Left ventricle myocardium inferior (tissue), 1 donor: ENCODE data around the gene TNIP1. TPM values are rescaled to one million over a fixed set of nuclear protein-coding genes. Genes with fewer than 3 reads are reported as not detected.
A peak's percentile ranks its signal among the peaks of the same experiment; 100 is the strongest.

Experiments used
- DNase-seq: peaks from one replicate; pipeline ENCODE4 v3.0.0-alpha.2; 2020
- H3K27ac ChIP-seq: fragments of 200-600 bp; replicated peaks from 2 replicates; pipeline ENCODE4 v1.8.0; 2021
- H3K27me3 ChIP-seq: fragments of 200-600 bp; 2 replicates; pipeline ENCODE4 v1.8.0; 2021; ENCODE audit warnings: low read depth
- H3K36me3 ChIP-seq: fragments of 200-600 bp; 2 replicates; pipeline ENCODE4 v1.8.0; 2021
- H3K4me1 ChIP-seq: fragments of 200-600 bp; 2 replicates; pipeline ENCODE4 v1.8.0; 2021
- H3K4me3 ChIP-seq: fragments of 200-600 bp; 2 replicates; pipeline ENCODE4 v1.8.0; 2021; ENCODE audit warnings: mild to moderate bottlenecking, moderate library complexity
- H3K9me3 ChIP-seq: fragments of 200-600 bp; replicated peaks from 2 replicates; pipeline ENCODE4 v1.8.0; 2021
- CTCF ChIP-seq: fragments of 200-600 bp; IDR thresholded peaks from 2 replicates; pipeline ENCODE4 v1.8.0; 2021; ENCODE audit warnings: antibody characterized with exemption, mild to moderate bottlenecking, borderline replicate concordance
- intact Hi-C: fragments of 100-400 bp; cut with micrococcal nuclease; formaldehyde crosslinking; loops from one replicate; pipeline ENCODE4 v1.11.0; 2022
- total RNA-seq: library from RNA; stranded (reverse); fragmentation: NEBNext Ultra II Directional; extraction: Animal tissue kit (Norgen Biotek cat#: 25700); gene quantifications from one replicate; pipeline ENCODE4 v1.2.1, GENCODE V29; 2021
- donor health status: DM: no; HTN: yes; CAD: no; lungs with severe emphysema.

TNIP1 gene
- total RNA-seq, 1 donor from 2014 or later: 131 TPM

- intact Hi-C loops: loop anchor here (5.0 kb wide), 2 partner anchors 59 to 114 kb away; no protein-coding TSS in a partner anchor
- no peak overlapping the region for H3K27ac ChIP-seq
- no peak for DNase-seq
These were observed 28.0 kb downstream of the TNIP1 start for GRCh38 chr5:151052836-151053235.

GRCh38 chr5:151051931-151052608 is 28.8 kb downstream of the TNIP1 start:
- H3K27ac ChIP-seq: peak overlapping the region; percentile 61
- intact Hi-C loops: loop anchor here (5.0 kb wide), 2 partner anchors 60 to 115 kb away; no protein-coding TSS in a partner anchor
- H3K36me3 ChIP-seq: peaks cover 85% of the 10 kb centered on the region
- H3K4me3 ChIP-seq: no peak overlapping the region
- no peak for DNase-seq
- H3K4me1 ChIP-seq: peaks cover 37% of the 10 kb centered on the region
- TF ChIP-seq CTCF: no peak
- H3K9me3 ChIP-seq: no peaks in the 10 kb centered on the region
- no peaks in the 10 kb centered on the region for H3K27me3 ChIP-seq

More at GRCh38 chr5:151052836-151053235, 28.0 kb downstream of the TNIP1 start:
- H3K36me3 ChIP-seq: peaks cover 85% of the 10 kb centered on the region
- no peak for TF ChIP-seq CTCF
- no peaks in the 10 kb centered on the region for H3K27me3 ChIP-seq
- H3K4me1 ChIP-seq: peaks cover 30% of the 10 kb centered on the region
- no peak overlapping the region for H3K4me3 ChIP-seq
- H3K9me3 ChIP-seq: no peaks in the 10 kb centered on the region

- H3K9me3 ChIP-seq: no peaks in the 10 kb centered on the region
- peaks cover 37% of the 10 kb centered on the region for H3K4me1 ChIP-seq
- peak overlapping the region; percentile 61 for H3K27ac ChIP-seq
- H3K36me3 ChIP-seq: peaks cover 82% of the 10 kb centered on the region
- no peak overlapping the region for H3K4me3 ChIP-seq
- intact Hi-C loops: loop anchor here (5.0 kb wide), 2 partner anchors 61 to 116 kb away; no protein-coding TSS in a partner anchor
- DNase-seq: peak; percentile 81
- no peaks in the 10 kb centered on the region for H3K27me3 ChIP-seq
- peak; percentile 89 for TF ChIP-seq CTCF
These were observed 29.5 kb downstream of the TNIP1 start for GRCh38 chr5:151051066-151051930.

GRCh38 chr5:151048526-151048925 is 32.3 kb downstream of the TNIP1 start:
- Histone ChIP-seq H3K9me3 (no peaks in the 10 kb centered on the region), H3K27me3 (no peaks in the 10 kb centered on the region), H3K27ac (no peak overlapping the region), H3K36me3 (peaks cover 81% of the 10 kb centered on the region), H3K4me3 (no peak overlapping the region), H3K4me1 (peaks cover 25% of the 10 kb centered on the region)
- no peak for DNase-seq
- intact Hi-C loops: loop anchor here (5.0 kb wide), 1 partner anchor 46 kb away; no protein-coding TSS in a partner anchor
- no peak for TF ChIP-seq CTCF

GRCh38 chr5:151047814-151048425 is 32.9 kb downstream of the TNIP1 start:
- Histone ChIP-seq H3K36me3 (peaks cover 82% of the 10 kb centered on the region), H3K4me1 (peaks cover 25% of the 10 kb centered on the region), H3K27me3 (no peaks in the 10 kb centered on the region), H3K27ac (peak overlapping the region; percentile 17), H3K4me3 (no peak overlapping the region), H3K9me3 (no peaks in the 10 kb centered on the region)
- intact Hi-C loops: loop anchor here (5.0 kb wide), 1 partner anchor 46 kb away; no protein-coding TSS in a partner anchor
- no peak for DNase-seq
- TF ChIP-seq CTCF: peak; percentile 90
